GM23248 (cell line): ENCODE measurements around the gene C1QTNF9.

Source experiments
- EZH2 ChIP-seq: fragments of 200-600 bp; sonication (generic); IDR thresholded peaks from 2 replicates; pipeline ENCODE4 v1.6.1; 2018; ENCODE audit warnings: antibody characterized with exemption, mild to moderate bottlenecking; ENCODE audit not compliant: insufficient read depth, poor library complexity, severe bottlenecking
- EZH2phosphoT487 ChIP-seq: fragments of 200-600 bp; sonication (generic); IDR thresholded peaks from 2 replicates; pipeline ENCODE4 v1.6.1; 2018; ENCODE audit warnings: antibody characterized with exemption, moderate library complexity, mild to moderate bottlenecking, low read depth; ENCODE audit not compliant: insufficient read depth

GRCh38 chr13:24323739-24324075 lies 14.3 kb downstream of the C1QTNF9 start:
- no peak for TF ChIP-seq EZH2
- no peak for TF ChIP-seq EZH2phosphoT487
